ENCODE results near the gene FAM222A.

The FAM222A gene

GRCh38 chr12:109718390-109718789, 4.8 kb downstream of the FAM222A start:
- Histone ChIP-seq H3K4me3 (ENCODE audit: low read length) (no peak overlapping the region), H3K27me3 (ENCODE audit: control insufficient read depth, low read length) (peaks cover 50% of the 10 kb centered on the region), H3K9me2 (replicated peaks; ENCODE audit: control insufficient read depth, low read length) (no peaks in the 10 kb centered on the region), H3K36me3 (ENCODE audit: control insufficient read depth, low read length) (no peaks in the 10 kb centered on the region), H4K20me1 (ENCODE audit: control insufficient read depth, insufficient read depth, low read depth, low read length) (peaks cover 16% of the 10 kb centered on the region; the same call in 1 of the 2 replicates), H3K4me2 (ENCODE audit: low read length) (no peak overlapping the region), H3K4me1 (ENCODE audit: control insufficient read depth, low read length) (peaks cover 13% of the 10 kb centered on the region), H3K79me2 (ENCODE audit: control insufficient read depth, low read length) (no peaks in the 10 kb centered on the region), H3K9me3 (ENCODE audit: control insufficient read depth, insufficient read depth, low read length) (no peaks in the 10 kb centered on the region), H3K27ac (ENCODE audit: low read depth, low read length) (no peak overlapping the region), H3F3A (ENCODE audit: control insufficient read depth, insufficient read depth) (no peaks in the 10 kb centered on the region)
- TF ChIP-seq CTCF (IDR thresholded peaks at IDR 0.05; ENCODE audit: low read depth, low read length, poor library complexity, severe bottlenecking) (no peak), EZH2phosphoT487 (IDR thresholded peaks at IDR 0.05; ENCODE audit: borderline replicate concordance, low read length) (peak; percentile 79; the same call in 1 of the 2 replicates)

GRCh38 chr12:109719123-109720022, 5.7 kb downstream of the FAM222A start:
- no peaks in the 10 kb centered on the region for H3K9me3 ChIP-seq (ENCODE audit: control insufficient read depth, insufficient read depth, low read length)
- H3K4me2 ChIP-seq (ENCODE audit: low read length): no peak overlapping the region
- no peaks in the 10 kb centered on the region for H3K79me2 ChIP-seq (ENCODE audit: control insufficient read depth, low read length)
- peaks cover 13% of the 10 kb centered on the region for H3K4me1 ChIP-seq (ENCODE audit: control insufficient read depth, low read length)
- TF ChIP-seq CTCF (IDR thresholded peaks at IDR 0.05; ENCODE audit: low read depth, low read length, poor library complexity, severe bottlenecking): peak; percentile 15
- no peak for TF ChIP-seq EZH2phosphoT487 (IDR thresholded peaks at IDR 0.05; ENCODE audit: borderline replicate concordance, low read length)
- H4K20me1 ChIP-seq (ENCODE audit: control insufficient read depth, insufficient read depth, low read depth, low read length): peaks cover 16% of the 10 kb centered on the region; the same call in 1 of the 2 replicates
- no peak overlapping the region for H3K4me3 ChIP-seq (ENCODE audit: low read length)
- no peaks in the 10 kb centered on the region for H3F3A ChIP-seq (ENCODE audit: control insufficient read depth, insufficient read depth)
- peaks cover 50% of the 10 kb centered on the region for H3K27me3 ChIP-seq (ENCODE audit: control insufficient read depth, low read length)
- no peaks in the 10 kb centered on the region for H3K36me3 ChIP-seq (ENCODE audit: control insufficient read depth, low read length)
- H3K9me2 ChIP-seq (replicated peaks; ENCODE audit: control insufficient read depth, low read length): no peaks in the 10 kb centered on the region
- H3K27ac ChIP-seq (ENCODE audit: low read depth, low read length): no peak overlapping the region

GRCh38 chr12:109720152-109720856, 6.7 kb downstream of the FAM222A start:
- Histone ChIP-seq H3K9me3 (ENCODE audit: control insufficient read depth, insufficient read depth, low read length) (no peaks in the 10 kb centered on the region), H3K36me3 (ENCODE audit: control insufficient read depth, low read length) (no peaks in the 10 kb centered on the region), H3K9me2 (replicated peaks; ENCODE audit: control insufficient read depth, low read length) (no peaks in the 10 kb centered on the region), H3K4me2 (ENCODE audit: low read length) (no peak overlapping the region), H3K4me1 (ENCODE audit: control insufficient read depth, low read length) (peaks cover 4% of the 10 kb centered on the region), H3K4me3 (ENCODE audit: low read length) (no peak overlapping the region), H3F3A (ENCODE audit: control insufficient read depth, insufficient read depth) (no peaks in the 10 kb centered on the region), H3K27ac (ENCODE audit: low read depth, low read length) (no peak overlapping the region), H3K79me2 (ENCODE audit: control insufficient read depth, low read length) (no peaks in the 10 kb centered on the region), H4K20me1 (ENCODE audit: control insufficient read depth, insufficient read depth, low read depth, low read length) (peaks cover 11% of the 10 kb centered on the region; the same call in 1 of the 2 replicates), H3K27me3 (ENCODE audit: control insufficient read depth, low read length) (peaks cover 42% of the 10 kb centered on the region)
- no peak for TF ChIP-seq EZH2phosphoT487 (IDR thresholded peaks at IDR 0.05; ENCODE audit: borderline replicate concordance, low read length)
- no peak for TF ChIP-seq CTCF (IDR thresholded peaks at IDR 0.05; ENCODE audit: low read depth, low read length, poor library complexity, severe bottlenecking)
